Keratinocyte (primary cell): Measurements from ENCODE around the gene NECTIN3. TPM values are rescaled to one million over a fixed set of nuclear protein-coding genes. Genes with fewer than 3 reads are reported as not detected.
A peak's percentile ranks its signal among the peaks of the same experiment; 100 is the strongest.

Experiments used
- DNase-seq: peaks from one replicate; pipeline ENCODE4 v3.0.0-alpha.2; 2011; ENCODE audit warnings: low read depth, missing footprints, low spot score
- FAIRE-seq: peaks from 2 replicates; lab custom pipeline; 2011; peaks lifted over from hg19 to GRCh38; lab: Jason Lieb, UNC
- H2AFZ ChIP-seq: 2 replicates; pipeline ENCODE4 v1.6.0; 2012; ENCODE audit warnings: low read length, control low read depth, inconsistent platforms; ENCODE audit not compliant: control insufficient read depth
- H3K27ac ChIP-seq: 2 replicates; pipeline ENCODE4 v1.5.1; 2011; ENCODE audit warnings: low read length; ENCODE audit not compliant: control insufficient read depth, insufficient read depth
- H3K27me3 ChIP-seq: 3 replicates; pipeline ENCODE4 v1.6.0; 2011; ENCODE audit warnings: low read length; ENCODE audit not compliant: control insufficient read depth, insufficient read depth; ENCODE audit errors: extremely low read depth
- H3K36me3 ChIP-seq, 2 experiments: 2 replicates in 1 of 2; 3 replicates in 1 of 2; pipeline ENCODE4 v1.5.1; 2011; ENCODE audit warnings: low read length in 2 of 2, mild to moderate bottlenecking in 1 of 2; ENCODE audit not compliant: control insufficient read depth in 2 of 2, insufficient read depth in 2 of 2; ENCODE audit errors: extremely low read depth in 1 of 2
- H3K4me1 ChIP-seq: 3 replicates; pipeline ENCODE4 v1.5.1; 2011; ENCODE audit warnings: low read length; ENCODE audit not compliant: control insufficient read depth, insufficient read depth; ENCODE audit errors: extremely low read depth
- H3K4me2 ChIP-seq: 3 replicates; pipeline ENCODE4 v1.6.0; 2011; ENCODE audit warnings: low read depth, low read length; ENCODE audit not compliant: control insufficient read depth, insufficient read depth; ENCODE audit errors: extremely low read depth
- H3K4me3 ChIP-seq, 3 experiments: fragments of 200-600 bp in 1 of 3; sonication (generic) in 1 of 3; 2 replicates in 2 of 3; 3 replicates in 1 of 3; pipeline ENCODE4 v1.5.1; 2011 to 2016; ENCODE audit warnings: low read length in 3 of 3, mild to moderate bottlenecking in 3 of 3, control low read depth in 2 of 3, inconsistent platforms in 1 of 3, low read depth in 1 of 3, mixed read lengths in 1 of 3, mixed run types in 1 of 3, moderate library complexity in 1 of 3; ENCODE audit not compliant: control insufficient read depth in 2 of 3, insufficient read depth in 2 of 3; ENCODE audit errors: extremely low read depth in 1 of 3
- H3K79me2 ChIP-seq: 2 replicates; pipeline ENCODE4 v1.6.0; 2012; ENCODE audit warnings: low read length; ENCODE audit not compliant: control insufficient read depth, insufficient read depth
- H3K9ac ChIP-seq: 3 replicates; pipeline ENCODE4 v1.6.0; 2011; ENCODE audit warnings: low read length; ENCODE audit not compliant: control insufficient read depth, insufficient read depth; ENCODE audit errors: extremely low read depth
- H3K9me1 ChIP-seq: 3 replicates; pipeline ENCODE4 v1.6.0; 2011; ENCODE audit warnings: low read length; ENCODE audit not compliant: control insufficient read depth, insufficient read depth; ENCODE audit errors: extremely low read depth
- H3K9me3 ChIP-seq: 2 replicates; pipeline ENCODE4 v1.5.1; 2012; ENCODE audit warnings: low read depth, low read length; ENCODE audit not compliant: control insufficient read depth
- H4K20me1 ChIP-seq: 3 replicates; pipeline ENCODE4 v1.6.0; 2011; ENCODE audit warnings: low read length; ENCODE audit not compliant: control insufficient read depth, insufficient read depth; ENCODE audit errors: extremely low read depth
- CTCF ChIP-seq, 3 experiments: IDR thresholded peaks in 1 of 3; conservative IDR thresholded peaks in 1 of 3; optimal IDR thresholded peaks in 1 of 3; 2 replicates in 2 of 3; 3 replicates in 1 of 3; pipeline versions ENCODE3 to v1.5.1; 2011; ENCODE audit warnings: low read length in 3 of 3, mild to moderate bottlenecking in 3 of 3, moderate library complexity in 2 of 3, control low read depth in 1 of 3, inconsistent platforms in 1 of 3; ENCODE audit not compliant: insufficient read depth in 2 of 3; ENCODE audit errors: extremely low read depth in 1 of 3
- EZH2 ChIP-seq: IDR thresholded peaks from one replicate; pipeline ENCODE4 v1.6.1; 2012; ENCODE audit warnings: inconsistent platforms, mild to moderate bottlenecking, low read length, moderate library complexity
- dilution Hi-C: fragments of 300-500 bp; cut with MboI; formaldehyde crosslinking; loops from one replicate; pipeline ENCODE4 v1.7.0; 2020; ENCODE audit warnings: low sequenced_read_pairs; ENCODE audit not compliant: extremely low pct_ligation_motif_present
- polyA plus RNA-seq, 5 experiments: library from polyadenylated mRNA; depleted of rRNA in 3 of 5; stranded (reverse) in 3 of 5; stranded (forward) in 1 of 5; unstranded in 1 of 5; fragments of >200 nt; gene quantifications; 1 replicate in 1 of 5; 2 replicates in 3 of 5; 3 replicates in 1 of 5; pipeline versions ENCODE4 v1.2.1 to v1.2.3, GENCODE V29; 2011 to 2012; ENCODE audit warnings: missing spikeins in 2 of 5, low read depth in 1 of 5, low replicate concordance in 1 of 5

Gene NECTIN3
- polyA plus RNA-seq, 1 donor (not counting 4 experiments of a cell fraction or from before 2014, with no cell fraction given), result 2.1 TPM

- peak overlapping the region; percentile 74 for H2AFZ ChIP-seq
Measured at GRCh38 chr3:111070772-111071256, 802 bp upstream of the NECTIN3 start.

GRCh38 chr3:111072031-111072921 lies 660 bp downstream of the NECTIN3 start:
- Histone ChIP-seq H3K36me3 (no peaks in the 10 kb centered on the region), H3K9ac (no peak overlapping the region), H3K9me1 (no peaks in the 10 kb centered on the region), H3K27ac (no peak overlapping the region), H3K4me1 (no peaks in the 10 kb centered on the region), H3K4me2 (peak overlapping the region; percentile 67), H3K4me3 (peak overlapping the region; percentile 37 to 58 (median 47)), H3K9me3 (no peaks in the 10 kb centered on the region), H4K20me1 (no peaks in the 10 kb centered on the region), H3K27me3 (peaks cover 33% of the 10 kb centered on the region), H2AFZ (peak overlapping the region; percentile 52), H3K79me2 (no peaks in the 10 kb centered on the region)
- FAIRE-seq, result no peak
- no peak for TF ChIP-seq CTCF (optimal IDR thresholded peaks at IDR 0.05 in 1 of 3, IDR thresholded peaks at IDR 0.05 in 1 of 3, conservative IDR thresholded peaks at IDR 0.05 in 1 of 3; ENCODE audit: extremely low read depth in 1 of 3, insufficient read depth in 2 of 3, low read length in 3 of 3)
- TF ChIP-seq EZH2, result peak; percentile 88
- no peak for DNase-seq
- dilution Hi-C loops, result no loop called here

More at GRCh38 chr3:111070772-111071256, 802 bp upstream of the NECTIN3 start:
- no peaks in the 10 kb centered on the region for H3K9me1 ChIP-seq
- no peaks in the 10 kb centered on the region for H3K9me3 ChIP-seq
- H4K20me1 ChIP-seq, result no peaks in the 10 kb centered on the region
- DNase-seq, result no peak
- H3K27me3 ChIP-seq, result peaks cover 33% of the 10 kb centered on the region
- dilution Hi-C loops, result no loop called here
- no peak for FAIRE-seq
- H3K4me2 ChIP-seq, result peak overlapping the region; percentile 73
- H3K36me3 ChIP-seq, result no peaks in the 10 kb centered on the region
- no peak overlapping the region for H3K27ac ChIP-seq
- H3K4me1 ChIP-seq, result no peaks in the 10 kb centered on the region
- no peaks in the 10 kb centered on the region for H3K79me2 ChIP-seq
- H3K9ac ChIP-seq, result no peak overlapping the region
- H3K4me3 ChIP-seq, result peak overlapping the region; percentile 38 to 67 (median 55)
- no peak for TF ChIP-seq CTCF (optimal IDR thresholded peaks at IDR 0.05 in 1 of 3, IDR thresholded peaks at IDR 0.05 in 1 of 3, conservative IDR thresholded peaks at IDR 0.05 in 1 of 3; ENCODE audit: extremely low read depth in 1 of 3, insufficient read depth in 2 of 3, low read length in 3 of 3)
- TF ChIP-seq EZH2, result no peak
